Stromal cell of bone marrow (primary cell): ENCODE measurements around the gene STK32C.
"Not testable (repeated sequence)": the region's sequence is repeated elsewhere in the genome, so short reads cannot be mapped to it uniquely, and the experiment has no call there.

Experiments used
- DNase-seq: peaks from one replicate; pipeline ENCODE4 v3.0.0-alpha.2; 2012; ENCODE audit warnings: low read depth

STK32C gene

DNA sequence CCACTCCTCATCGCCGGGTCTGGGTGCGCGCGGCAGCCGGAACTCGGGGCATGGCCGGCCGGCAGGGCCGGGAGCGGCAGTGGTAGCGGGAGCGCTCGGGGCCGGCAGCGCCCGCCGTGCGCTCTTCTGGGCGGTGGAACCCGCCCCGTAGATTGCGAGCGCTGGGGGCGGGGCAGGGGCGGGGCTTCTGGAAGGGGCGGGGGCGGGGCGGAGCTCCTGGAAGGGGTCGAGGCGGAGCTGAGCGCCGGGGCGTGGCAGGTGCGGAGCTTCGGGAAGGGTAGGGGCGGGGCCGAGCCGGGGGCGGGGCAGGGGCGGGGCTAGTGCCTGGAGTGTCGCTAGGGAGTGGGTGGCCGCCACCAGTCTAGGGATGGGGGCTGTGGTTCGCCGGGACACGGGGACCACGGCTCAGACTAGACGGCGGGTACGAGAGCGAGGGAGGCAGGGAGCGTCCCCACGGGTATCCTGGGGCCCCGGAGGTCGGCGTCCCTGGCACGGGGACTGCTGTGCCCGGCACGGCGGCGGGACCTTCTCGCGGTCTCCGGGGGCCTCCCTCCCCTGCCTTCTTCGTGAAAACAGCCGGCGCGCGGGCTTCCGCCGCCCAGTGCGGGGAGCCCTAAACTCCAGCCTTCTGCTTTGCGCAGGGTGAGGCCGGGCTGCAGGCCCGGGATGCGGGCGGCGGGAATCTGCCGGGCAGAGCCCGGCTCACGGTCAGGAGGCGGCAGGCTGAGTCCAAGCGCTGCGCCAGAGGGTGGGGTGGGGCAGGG lies at the start of gene STK32C:
STK32C (minus strand) TSS at position 128 of the 764 bp plus-strand sequence; CDS start at position 11, 117 bp downstream.
- DNase-seq: peak; percentile 76

DNA sequence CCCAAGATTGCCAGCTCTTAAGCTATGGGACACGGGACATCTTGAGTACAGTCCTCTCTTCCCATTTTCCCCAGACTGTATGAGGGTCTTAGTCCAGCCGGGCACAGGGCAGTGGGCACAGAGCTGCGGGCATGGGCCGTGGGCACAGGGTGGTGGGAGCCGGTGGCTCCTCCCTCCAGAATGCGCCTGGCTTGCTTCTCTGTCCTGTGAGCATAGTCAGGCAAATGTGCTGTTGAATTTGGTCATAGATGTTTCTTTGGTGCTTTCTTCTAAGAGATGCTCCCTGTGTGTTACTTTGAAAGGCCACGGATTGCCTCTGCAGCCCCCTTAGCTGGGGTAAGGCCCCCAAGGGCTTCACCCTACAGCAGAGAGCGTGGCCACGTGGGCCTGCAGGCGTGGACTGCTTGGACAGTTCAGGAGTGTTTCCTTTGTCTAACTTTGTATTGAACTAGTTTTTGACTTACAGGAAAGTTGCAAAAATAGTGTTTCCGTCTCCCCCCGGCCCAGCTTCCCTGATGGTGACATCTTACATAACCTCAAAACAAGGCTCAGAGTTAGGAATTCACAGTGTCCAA lies 49.0 kb upstream of the STK32C start:
- no peak for DNase-seq

DNA sequence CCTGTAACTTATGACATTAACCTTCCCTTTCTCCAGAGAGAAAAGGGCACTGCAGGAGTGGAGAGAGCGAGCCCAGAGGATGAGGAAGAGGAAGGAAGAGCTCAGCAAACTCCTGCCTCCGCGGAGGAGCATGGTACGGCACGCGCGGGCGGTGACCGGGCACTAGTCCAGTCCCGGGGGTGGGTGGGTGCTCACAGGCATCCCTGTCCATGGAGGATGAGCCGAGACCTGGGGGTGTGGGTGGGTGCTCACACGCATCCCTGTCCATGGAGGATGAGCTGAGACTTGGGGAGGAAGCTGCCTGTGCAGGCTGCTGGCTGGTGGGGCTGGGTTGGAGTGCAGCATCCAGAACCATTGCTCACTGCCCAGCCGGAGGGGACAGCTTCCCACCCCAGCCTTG lies 48.0 kb upstream of the STK32C start:
- DNase-seq: no peak

DNA sequence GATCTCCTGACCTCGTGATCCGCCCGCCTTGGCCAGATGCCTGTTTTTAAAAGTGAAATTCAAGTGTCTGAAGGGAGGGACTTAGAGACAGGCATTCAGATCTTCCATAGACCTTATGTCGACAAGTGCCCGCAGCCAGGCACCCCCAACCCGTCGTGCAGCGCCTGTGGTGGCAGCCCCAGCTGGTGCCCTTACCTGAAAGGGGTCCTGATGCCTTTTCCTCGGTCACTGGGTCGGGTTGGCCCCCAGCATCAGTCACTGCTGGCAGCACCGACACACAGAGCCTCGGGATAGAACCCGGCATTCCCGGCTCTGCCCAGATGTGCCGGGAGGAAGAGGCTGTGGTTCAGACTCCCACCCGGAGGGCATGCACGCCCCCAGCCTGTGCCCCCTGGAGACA lies 47.5 kb upstream of the STK32C start:
- no peak for DNase-seq

DNA sequence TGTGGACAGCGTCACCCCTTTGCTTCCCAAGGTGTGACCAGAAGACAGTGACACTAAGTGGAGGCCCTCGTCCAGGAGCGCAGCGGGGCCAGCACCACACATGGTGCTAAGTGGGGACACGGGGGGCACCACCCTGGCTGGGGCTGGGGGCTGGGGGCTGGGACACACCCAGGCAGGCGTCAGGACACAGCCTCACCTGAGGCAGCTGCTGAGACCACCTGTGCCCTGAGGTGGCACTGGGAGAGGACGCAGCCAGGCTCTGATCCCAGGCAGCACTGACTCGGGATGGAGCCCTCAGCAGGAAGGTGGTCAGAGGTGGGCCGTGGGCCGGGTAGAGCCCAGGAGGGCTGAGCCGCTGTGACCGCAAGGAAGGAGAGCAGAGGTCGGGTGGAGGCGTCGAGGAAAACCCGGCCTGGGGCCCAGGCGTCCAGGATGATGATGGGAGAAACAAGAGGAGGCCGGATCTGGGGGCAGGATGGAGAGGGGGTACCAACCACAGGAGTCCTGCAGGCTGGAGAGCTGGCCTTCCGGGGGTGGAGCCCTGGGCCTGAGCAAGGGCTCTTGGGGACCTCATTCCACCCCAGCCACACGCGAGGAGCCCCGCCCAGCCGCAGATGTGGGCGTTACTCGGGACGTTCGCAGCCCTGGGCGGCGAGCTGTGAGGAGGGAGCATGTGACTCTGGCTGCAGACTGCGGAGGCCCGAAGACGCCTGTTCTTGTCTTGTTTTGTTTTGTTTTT lies 46.8 kb upstream of the STK32C start:
- no peak for DNase-seq

DNA sequence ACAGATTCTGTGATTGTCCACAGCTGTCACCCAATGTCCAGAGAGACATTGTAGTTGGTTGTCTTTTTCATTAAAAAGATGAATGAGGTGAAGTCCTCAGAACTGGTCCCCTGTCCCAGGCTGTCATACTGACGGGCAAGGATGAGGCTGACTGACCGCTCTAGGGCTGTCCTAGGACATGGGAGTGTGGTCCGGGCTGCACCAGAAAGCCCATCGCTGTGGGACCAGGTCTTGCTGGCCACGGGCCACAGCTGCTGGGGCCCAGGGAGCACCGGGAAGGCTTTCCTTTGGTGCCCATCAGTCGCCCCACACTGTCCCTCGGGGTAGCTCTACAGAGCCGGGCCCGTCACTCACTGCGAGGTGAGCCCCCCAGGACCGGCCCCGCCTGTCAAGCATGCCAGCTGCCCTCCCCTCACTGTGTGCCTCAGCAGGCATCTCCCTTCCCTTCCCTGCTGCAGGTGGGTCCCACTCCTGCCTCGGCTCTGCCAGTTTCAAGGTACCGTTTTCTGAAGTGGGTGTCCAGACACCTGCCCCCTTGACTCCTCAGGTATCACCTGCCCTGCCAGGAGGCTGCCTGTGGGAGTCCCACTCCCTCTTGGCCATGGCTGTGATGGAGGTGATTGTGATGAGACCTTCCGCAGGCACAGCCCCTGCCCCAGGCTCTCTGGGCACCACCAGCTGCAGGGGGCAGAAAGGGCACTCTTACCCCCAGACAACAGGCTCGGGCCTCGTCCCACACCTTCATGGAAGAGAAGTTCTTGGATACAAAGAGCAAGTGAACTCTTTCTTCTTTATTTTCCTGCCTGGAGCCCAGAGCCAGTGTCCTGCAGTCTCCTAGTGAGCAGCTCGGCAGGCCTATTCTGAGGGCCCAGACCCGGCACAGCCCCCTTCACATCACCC lies 46.0 kb upstream of the STK32C start:
- no peak for DNase-seq

DNA sequence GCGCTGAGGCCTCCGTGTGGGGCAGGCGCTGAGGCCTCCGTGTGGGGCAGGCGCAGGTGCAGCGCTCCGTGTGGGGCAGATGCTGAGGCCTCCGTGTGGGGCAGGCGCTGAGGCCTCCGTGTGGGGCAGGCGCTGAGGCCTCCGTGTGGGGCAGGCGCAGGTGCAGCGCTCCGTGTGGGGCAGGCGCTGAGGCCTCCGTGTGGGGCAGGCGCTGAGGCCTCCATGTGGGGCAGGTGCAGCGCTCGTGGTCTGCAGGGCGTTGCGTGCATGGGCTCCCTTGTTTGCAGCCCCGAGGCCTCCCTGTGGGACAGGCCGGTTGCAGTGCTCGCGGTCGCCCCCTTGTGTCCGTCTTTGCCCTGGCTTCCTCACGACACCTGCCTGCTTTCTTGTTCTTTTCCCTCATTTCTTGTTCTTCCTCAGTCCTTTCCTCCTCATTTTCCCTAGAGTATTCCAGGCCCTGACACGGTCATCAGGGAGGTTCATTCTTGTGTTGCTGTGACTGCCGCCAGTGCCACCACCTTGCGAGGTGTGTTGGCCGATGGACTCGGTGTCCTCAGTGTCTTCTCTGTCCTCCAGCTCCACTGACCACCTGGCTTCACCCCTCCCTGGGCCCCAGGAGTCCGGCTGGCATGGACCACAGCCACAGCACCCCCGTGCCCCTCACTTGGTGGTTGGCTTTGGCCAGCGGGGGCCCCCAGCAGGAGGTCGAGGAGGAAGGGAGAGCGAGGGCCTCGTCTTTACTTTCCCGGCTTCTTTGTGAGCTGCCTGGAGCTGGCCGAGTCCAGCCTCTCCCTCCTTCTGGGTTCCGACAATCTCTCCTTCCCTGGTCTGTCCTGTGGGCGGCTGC lies 44.9 kb upstream of the STK32C start:
- not testable (repeated sequence) for DNase-seq

DNA sequence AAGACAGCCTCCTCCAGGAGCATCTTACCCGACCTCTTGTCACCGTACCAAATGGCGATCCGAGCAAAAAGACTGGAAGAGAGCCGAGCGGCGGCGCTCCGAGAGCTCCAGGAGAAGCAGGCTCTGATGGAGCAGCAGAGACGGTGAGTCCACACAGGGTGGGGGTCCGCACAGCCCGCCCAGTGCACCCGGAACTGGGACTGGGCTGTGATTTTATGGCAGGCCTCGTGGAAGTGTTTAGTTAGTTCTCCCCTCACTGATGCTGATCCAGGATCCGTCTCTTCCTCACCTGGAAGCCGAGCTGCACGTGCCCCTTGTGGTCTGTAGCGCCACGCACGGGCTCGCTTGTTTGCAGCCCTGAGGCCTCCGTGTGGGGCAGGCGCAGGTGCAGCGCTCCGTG lies 43.9 kb upstream of the STK32C start:
- no peak for DNase-seq

DNA sequence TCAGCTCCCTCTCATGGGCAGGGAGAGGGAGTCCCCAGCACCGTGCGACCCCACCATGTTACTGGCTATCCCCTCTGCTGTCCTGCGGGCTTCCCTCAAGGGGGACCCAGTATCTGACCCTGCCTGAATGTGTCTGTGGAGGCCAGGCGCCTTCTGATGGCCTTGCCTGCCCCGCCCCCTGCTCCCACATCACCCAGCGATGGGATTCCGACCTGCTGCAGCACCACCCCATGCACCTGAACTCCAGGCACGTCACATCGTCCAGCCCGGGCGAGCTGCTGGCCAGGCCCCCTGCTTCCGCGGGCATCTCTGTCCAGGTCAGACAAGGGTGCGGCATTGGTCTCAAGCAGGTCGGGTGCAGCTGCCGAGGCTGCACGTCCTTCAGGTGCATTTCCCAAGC lies 43.2 kb upstream of the STK32C start:
- no peak for DNase-seq

DNA sequence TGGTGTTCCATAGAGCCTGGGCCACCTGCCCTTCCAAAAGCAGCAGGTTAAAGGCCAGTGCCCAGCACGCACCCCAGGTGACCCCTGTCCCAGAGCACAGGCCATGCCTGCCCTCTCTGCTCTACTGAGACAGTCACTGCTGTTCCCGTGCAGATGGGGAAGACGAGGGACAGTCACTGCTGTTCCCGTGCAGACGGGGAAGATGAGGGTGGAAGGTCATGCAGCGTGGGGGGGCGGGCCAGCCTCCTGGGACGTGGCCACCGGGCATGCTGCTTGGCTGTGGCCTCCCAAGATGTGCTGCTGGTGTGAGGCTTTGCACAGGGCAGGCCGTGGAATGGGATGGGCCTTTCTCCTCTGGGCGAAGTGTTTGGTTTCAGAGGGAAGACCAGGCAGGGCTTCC lies 42.6 kb upstream of the STK32C start:
- DNase-seq: no peak

DNA sequence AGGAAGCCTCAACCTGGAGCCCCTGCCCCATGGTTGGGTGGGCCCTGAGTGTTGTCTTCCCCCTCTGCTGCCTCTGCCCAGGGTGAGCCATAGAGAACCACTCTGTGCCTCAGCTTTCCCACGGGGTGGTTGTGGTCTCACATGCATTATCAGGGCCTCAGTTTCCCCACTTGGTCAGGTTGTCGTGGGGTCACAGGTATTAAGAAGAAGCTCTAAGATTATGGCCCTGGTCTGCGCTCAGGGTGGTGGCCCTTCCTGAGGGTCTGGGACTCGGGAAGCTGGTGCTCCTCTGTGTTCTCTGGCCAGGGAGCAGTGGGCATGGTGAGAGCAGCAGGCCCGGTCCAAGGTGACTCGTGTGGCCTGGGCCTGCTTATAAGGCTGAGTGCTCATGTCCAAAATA lies 42.0 kb upstream of the STK32C start:
- DNase-seq: no peak

DNA sequence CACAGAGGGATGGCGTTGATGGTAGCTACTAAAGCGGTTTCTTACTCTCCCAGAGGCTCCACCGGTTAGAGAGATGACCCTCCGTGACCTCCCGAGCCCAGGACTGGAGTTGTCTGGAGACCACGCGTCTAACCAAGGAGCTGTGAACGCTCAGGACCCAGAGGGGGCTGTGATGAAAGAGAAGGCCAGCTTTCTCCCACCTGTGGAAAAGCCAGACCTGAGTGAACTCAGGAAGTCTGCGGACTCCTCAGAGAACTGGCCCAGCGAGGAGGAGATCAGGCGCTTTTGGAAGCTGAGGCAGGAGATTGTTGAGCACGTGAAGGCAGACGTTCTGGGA lies 40.1 kb upstream of the STK32C start:
- no peak for DNase-seq

DNA sequence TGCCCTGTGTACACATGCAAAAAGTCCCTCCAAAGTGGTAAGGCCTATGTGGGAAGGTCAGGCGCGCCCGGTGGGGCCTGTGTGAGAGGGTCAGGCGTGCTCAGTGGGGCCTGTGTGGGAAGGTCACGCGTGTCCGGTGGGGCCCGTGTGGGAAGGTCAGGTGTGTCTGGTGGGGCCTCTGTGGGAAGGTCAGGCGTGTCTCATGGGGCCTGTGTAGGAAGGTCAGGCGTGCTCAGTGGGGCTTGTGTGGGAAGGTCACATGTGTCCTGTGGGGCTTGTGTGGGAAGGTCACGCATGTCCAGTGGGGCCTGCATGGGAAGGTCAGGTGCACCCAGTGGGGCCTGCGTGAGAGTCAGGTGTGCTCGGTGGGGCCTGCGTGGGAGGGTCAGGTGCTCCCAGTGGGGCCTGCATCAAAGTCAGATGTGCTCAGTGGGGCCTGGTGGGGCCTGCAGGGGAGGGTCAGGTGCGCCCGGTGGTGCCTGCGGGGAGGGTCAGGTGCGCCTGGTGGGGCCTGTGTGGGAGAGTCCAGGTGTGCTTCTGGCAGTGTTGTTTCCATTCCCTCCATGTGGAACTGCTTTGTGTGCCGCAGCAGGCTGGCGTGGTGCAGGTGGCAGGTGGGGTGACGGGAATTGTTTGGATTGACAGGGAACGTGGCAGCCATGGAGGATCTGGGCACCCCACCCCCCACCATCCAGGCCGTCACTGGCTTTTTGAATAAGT lies 39.6 kb upstream of the STK32C start:
- DNase-seq: no peak

DNA sequence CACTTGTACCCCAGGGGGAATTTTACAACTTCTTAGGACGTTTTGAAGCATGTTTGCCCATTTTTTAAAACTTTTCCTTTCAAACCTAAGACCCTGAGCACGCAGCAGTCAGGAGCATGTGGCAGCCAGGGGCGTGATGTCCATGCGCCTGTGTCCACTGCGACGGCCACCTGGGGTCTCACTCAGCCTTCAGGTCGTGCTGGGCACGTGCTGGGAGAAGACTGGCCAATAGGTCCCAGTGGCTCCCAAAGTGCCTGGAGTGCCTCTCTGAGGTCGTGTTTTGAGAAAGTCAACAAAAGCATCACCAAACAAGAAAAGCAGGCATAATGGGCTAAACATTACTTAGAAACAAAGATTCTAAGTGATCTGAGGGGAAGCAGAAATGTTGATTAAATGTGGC lies 39.1 kb upstream of the STK32C start:
- DNase-seq: no peak

DNA sequence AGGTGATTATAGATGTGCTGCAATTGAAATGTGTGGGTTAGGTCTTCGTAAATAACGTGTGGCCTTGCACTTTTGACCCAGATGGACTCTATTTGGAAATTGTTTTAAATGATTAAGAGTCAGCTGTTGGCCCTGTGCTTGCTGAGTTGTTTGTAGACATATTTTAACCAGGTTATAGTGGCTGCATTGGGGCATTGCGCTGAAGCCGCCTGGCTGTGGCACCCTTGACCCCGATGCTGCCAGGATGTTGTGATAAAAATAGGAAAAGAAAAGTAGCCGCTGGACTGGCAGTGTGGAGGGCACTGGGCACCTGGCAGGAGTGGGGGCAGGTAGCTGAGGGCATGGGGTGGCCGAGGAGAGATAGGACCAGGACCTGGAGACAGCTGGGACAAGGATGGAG lies 37.6 kb upstream of the STK32C start:
- no peak for DNase-seq

DNA sequence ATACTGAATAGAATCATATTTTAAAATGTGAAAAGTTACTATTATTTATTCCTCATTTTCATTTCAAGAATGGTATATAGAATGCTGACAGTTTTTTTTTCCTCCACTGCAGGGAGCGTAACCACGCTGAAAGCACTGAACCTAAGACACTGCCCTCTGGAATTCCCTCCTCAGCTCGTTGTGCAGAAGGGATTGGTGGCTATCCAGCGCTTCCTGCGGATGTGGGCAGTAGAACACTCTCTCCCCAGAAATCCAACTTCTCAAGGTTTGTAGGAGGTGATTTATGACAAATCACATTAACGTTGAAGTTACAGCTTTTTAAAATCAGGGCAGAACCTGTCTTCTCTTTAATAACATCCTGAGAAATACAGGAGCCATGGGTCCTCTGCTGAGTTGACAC lies 36.6 kb upstream of the STK32C start:
- no peak for DNase-seq

DNA sequence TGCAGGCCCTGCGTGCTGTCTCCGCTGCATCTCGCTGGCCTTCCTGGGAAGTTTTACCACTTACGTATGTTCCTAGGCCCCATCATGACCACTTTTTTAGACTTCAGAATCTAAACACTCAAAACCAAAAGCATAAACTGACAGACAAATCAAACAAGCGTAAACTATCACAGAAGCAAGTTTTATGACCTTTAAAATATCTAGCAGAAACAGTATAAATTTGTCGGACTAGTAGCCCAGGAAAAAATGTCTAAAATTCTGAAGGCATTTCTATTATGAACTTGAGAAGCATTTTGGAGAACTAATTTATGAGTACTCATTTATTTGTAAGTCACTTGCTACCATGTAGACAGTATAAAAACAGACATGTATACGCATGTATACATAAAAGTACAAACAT lies 34.8 kb upstream of the STK32C start:
- no peak for DNase-seq

DNA sequence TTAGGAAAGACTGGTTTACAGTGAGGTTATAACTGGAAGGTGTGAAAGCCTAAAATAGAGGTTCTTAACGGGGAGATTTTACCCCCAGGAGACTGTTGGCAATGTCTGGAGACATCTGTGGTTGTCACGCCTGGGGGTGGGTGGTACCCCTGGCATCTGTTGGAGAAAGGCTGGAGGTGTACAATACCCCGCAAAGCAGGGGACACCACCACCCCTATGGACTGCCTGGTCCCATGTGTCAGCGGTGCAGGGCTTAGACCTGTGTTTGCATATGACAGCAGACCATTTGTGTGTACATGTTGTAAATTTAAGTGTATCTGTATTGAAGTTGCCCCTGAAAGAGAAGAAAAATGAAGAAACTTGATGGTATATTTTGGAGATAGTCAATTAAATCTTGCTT lies 34.0 kb upstream of the STK32C start:
- no peak for DNase-seq

DNA sequence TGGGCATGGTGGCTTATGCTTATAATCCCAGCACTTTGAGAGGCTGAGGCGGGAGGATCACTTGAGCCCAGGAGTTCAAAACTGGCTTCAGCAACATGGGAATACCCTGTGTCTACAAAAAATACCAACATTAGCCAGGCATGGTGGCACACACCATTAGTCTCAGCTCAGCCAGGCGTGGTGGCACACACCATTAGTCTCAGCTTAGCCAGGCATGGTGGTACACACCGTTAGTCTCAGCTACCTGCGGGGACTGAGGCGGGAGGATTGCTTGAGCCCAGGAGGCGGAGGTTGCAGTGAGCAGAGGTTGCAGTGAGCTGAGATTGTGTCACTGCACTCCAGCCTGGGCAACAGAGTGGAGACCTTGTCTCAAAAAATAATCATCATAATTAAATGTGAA lies 33.3 kb upstream of the STK32C start:
- no peak for DNase-seq

DNA sequence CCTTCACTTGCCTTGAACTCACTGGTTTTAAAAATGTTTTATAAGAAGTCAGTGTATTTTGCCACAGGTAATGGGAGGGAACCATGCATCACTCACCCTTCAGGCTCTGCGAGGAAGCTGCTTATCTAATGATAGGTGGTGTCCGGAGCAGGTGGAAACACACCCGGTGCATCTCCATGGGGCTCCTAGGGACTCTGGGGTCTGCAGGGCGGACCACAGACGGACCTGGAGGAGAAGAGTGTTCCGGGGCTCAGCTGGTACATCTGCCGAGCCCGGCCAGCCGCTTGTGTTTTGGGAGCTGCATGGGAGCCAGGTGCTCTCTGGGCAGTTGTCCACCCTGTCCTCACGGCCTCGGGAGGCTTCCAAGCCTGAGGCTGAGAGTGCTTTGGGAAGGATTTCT lies 31.5 kb upstream of the STK32C start:
- no peak for DNase-seq

DNA sequence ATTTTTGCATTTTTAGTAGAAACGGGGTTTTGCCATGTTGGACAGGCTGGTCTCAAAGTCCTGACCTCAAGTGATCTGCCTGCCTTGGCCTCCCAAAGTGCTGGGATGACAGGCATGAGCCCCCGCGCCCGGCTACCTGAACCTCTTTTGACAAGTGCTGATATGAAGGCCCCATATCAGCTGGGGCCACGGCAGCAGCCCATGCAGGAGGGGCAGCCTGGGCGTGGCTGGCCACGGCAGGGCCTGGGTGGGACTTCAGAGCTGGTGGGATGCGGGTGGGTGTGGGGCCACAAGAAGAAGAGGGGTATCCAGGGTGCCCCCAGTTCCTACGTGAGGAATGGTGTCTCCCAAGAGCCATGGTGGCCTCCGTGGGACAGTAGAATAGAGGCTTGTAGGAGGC lies 31.1 kb upstream of the STK32C start:
- no peak for DNase-seq
